Liver (tissue), 9 donors: Measurements from ENCODE around the gene SMC4. TPM values are rescaled to one million over a fixed set of nuclear protein-coding genes. Genes with fewer than 3 reads are reported as not detected.

ENCODE experiments used
- DNase-seq: peaks from one replicate; pipeline ENCODE4 v3.0.0-alpha.2; 2017; ENCODE audit warnings: low spot score
- H3K27ac ChIP-seq, 2 donors: one replicate each; pipeline ENCODE4 v1.7.0; 2013; ENCODE audit warnings: inconsistent platforms in 2 of 2, low read length in 2 of 2, control low read depth in 1 of 2, low read depth in 1 of 2, mild to moderate bottlenecking in 1 of 2
- H3K27me3 ChIP-seq, 4 donors: one replicate each; pipeline versions ENCODE4 v1.6.1 to v1.7.0; 2013; ENCODE audit warnings: low read length in 3 of 4, inconsistent platforms in 1 of 4, mild to moderate bottlenecking in 1 of 4, moderate library complexity in 1 of 4; ENCODE audit not compliant: control insufficient read depth in 4 of 4, insufficient read depth in 4 of 4
- H3K36me3 ChIP-seq, 4 donors: one replicate each; pipeline versions ENCODE4 v1.6.1 to v1.7.0; 2013; ENCODE audit warnings: low read length in 3 of 4, mild to moderate bottlenecking in 3 of 4, low read depth in 1 of 4, moderate library complexity in 1 of 4; ENCODE audit not compliant: control insufficient read depth in 4 of 4, insufficient read depth in 3 of 4
- H3K4me1 ChIP-seq, 4 donors: one replicate each; pipeline versions ENCODE4 v1.6.1 to v1.7.0; 2013; ENCODE audit warnings: low read length in 3 of 4, mild to moderate bottlenecking in 3 of 4, moderate library complexity in 1 of 4; ENCODE audit not compliant: control insufficient read depth in 4 of 4, insufficient read depth in 4 of 4
- H3K4me3 ChIP-seq, 3 donors: one replicate each; pipeline versions ENCODE4 v1.6.1 to v1.7.0; 2013; ENCODE audit warnings: low read length in 3 of 3, control low read depth in 1 of 3, low read depth in 1 of 3, mild to moderate bottlenecking in 1 of 3
- H3K9ac ChIP-seq, 2 donors: one replicate each; pipeline ENCODE4 v1.7.0; 2013; ENCODE audit warnings: low read length in 2 of 2, mild to moderate bottlenecking in 2 of 2, moderate library complexity in 2 of 2, control low read depth in 1 of 2, low read depth in 1 of 2
- H3K9me3 ChIP-seq, 4 donors: one replicate each; pipeline versions ENCODE4 v1.6.1 to v1.7.0; 2013; ENCODE audit warnings: low read length in 3 of 4; ENCODE audit not compliant: control insufficient read depth in 4 of 4
- EGR1 ChIP-seq, 2 donors: IDR thresholded peaks; 2 replicates each; pipeline ENCODE4 v1.6.1; 2016 to 2018; ENCODE audit warnings: antibody characterized with exemption in 2 of 2, low read depth in 2 of 2
- FOXA1 ChIP-seq: IDR thresholded peaks from 2 replicates; pipeline ENCODE4 v1.6.1; 2016; ENCODE audit warnings: antibody characterized with exemption
- FOXA2 ChIP-seq: IDR thresholded peaks from 2 replicates; pipeline ENCODE4 v1.6.1; 2016; ENCODE audit warnings: antibody characterized with exemption
- GABPA ChIP-seq, 2 donors: IDR thresholded peaks in 1 of 2; conservative IDR thresholded peaks in 1 of 2; 2 replicates each; pipeline ENCODE4 v1.6.1; 2016; ENCODE audit warnings: antibody characterized with exemption in 2 of 2, mild to moderate bottlenecking in 1 of 2, moderate library complexity in 1 of 2
- HNF4A ChIP-seq, 2 donors: conservative IDR thresholded peaks; 2 replicates each; pipeline ENCODE4 v1.6.1; 2016; ENCODE audit warnings: antibody characterized with exemption in 2 of 2, mild to moderate bottlenecking in 2 of 2
- HNF4G ChIP-seq: IDR thresholded peaks from 2 replicates; pipeline ENCODE4 v1.6.1; 2016; ENCODE audit warnings: antibody characterized with exemption
- JUND ChIP-seq, 2 donors: IDR thresholded peaks; 2 replicates each; pipeline ENCODE4 v1.6.1; 2016; ENCODE audit warnings: antibody characterized with exemption in 2 of 2
- NR2F2 ChIP-seq: IDR thresholded peaks from 2 replicates; pipeline ENCODE4 v1.6.1; 2016; ENCODE audit warnings: antibody characterized with exemption
- RAD21 ChIP-seq, 2 donors: IDR thresholded peaks; 2 replicates each; pipeline ENCODE4 v1.6.1; 2016; ENCODE audit warnings: antibody characterized with exemption in 2 of 2, mild to moderate bottlenecking in 2 of 2
- RXRA ChIP-seq, 2 donors: IDR thresholded peaks; 2 replicates each; pipeline ENCODE4 v1.6.1; 2017 to 2018; ENCODE audit warnings: antibody characterized with exemption in 2 of 2, mild to moderate bottlenecking in 1 of 2
- SP1 ChIP-seq: IDR thresholded peaks from 2 replicates; pipeline ENCODE4 v1.6.1; 2018; ENCODE audit warnings: antibody characterized with exemption, mild to moderate bottlenecking
- TAF1 ChIP-seq: conservative IDR thresholded peaks from 2 replicates; pipeline ENCODE4 v1.6.1; 2016; ENCODE audit warnings: antibody characterized with exemption, mild to moderate bottlenecking
- YY1 ChIP-seq: IDR thresholded peaks from 2 replicates; pipeline ENCODE4 v1.6.1; 2016; ENCODE audit warnings: antibody characterized with exemption, mild to moderate bottlenecking
- WGBS: extraction: QIAGEN DNeasy Blood & Tissue Kit; methylation state at CpG from one replicate; pipeline ENCODE4 v1.1.7; 2013; 5-methylcytosine and 5-hydroxymethylcytosine counted together
- polyA plus RNA-seq, 2 donors: library from polyadenylated mRNA; stranded (reverse) in 1 of 2; unstranded in 1 of 2; fragments of 200-250 nt in 1 of 2; fragments of >200 nt in 1 of 2; fragmentation: Nextera tagmentation in 1 of 2; extraction: Ambion mirVana in 1 of 2; gene quantifications; one replicate each; pipeline versions ENCODE4 v1.2.1 to v1.2.3, GENCODE V29; 2013 to 2015
- total RNA-seq, 2 donors: library from RNA; depleted of rRNA; stranded (reverse); fragments of >200 nt; gene quantifications; one replicate each; pipeline ENCODE4 v1.2.3, GENCODE V29; 2014
- TF ChIP-seq, protein P1 (sequence below): IDR thresholded peaks from 2 replicates; pipeline ENCODE4 v1.6.1; 2016; ENCODE audit warnings: antibody characterized with exemption
- TF ChIP-seq, protein P2 (sequence below): IDR thresholded peaks from 2 replicates; pipeline ENCODE4 v1.6.1; 2016; ENCODE audit warnings: antibody characterized with exemption
- TF ChIP-seq, protein P3 (sequence below): IDR thresholded peaks from 2 replicates; pipeline ENCODE4 v1.6.1; 2016; ENCODE audit warnings: antibody characterized with exemption, mild to moderate bottlenecking
- donor health status: healthy.
- donor health status: healthy.
- donor health status: healthy.
- donor health status: healthy.
- donor health status: healthy.

SMC4 gene
- total and polyA plus RNA-seq, 4 donors, result 6.7 to 161 (median 17.1) TPM

DNA sequence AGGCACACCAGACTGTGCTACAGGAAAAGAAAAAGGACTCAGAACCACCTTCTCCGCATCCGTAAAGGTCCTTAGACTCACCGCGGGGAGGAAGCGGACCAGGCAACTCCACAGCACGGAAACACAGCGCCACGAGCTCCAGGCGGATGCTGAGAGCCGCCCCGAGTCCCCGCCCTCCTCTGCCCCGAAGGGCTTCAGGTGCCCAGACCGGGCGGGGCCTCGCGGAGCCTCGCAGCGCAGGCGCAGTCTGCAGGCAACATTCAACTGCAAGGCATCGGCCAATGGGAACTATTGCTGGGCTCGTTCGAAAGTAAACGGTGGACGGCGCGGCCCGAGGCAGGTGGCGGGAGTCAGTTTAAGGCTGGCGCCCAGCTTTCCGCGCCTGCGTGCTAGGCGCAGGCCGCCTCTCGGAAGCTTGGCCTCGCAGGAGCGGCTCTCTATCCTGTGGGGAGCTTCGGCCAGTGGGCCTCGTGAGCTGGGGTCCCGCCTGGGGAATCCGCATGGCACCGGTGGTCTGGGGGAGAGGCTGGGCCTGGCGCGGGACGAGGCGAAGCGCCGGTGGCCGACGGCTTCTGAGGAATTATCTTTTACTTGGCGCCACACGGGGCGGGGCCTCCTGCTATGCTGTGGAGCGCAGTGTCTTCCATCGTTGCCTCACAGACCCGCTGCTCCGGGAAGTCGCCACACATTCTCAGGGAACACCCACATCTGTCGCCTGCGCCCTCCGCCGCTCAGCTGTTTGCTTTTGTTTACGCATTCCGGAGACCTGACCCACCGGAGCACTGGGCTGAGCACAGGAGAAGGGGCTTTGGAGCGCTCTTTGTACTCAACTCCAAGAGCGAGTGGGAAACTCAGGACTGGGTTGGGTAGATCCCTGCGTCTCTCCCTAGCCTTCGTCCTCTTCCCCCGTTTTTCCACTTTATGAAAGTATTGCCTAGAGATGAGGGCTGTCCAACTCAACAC is 50.5 kb downstream of the SMC4 start, which contains the start of gene TRIM59:
Gene TRIM59 (minus strand): TSS at position 151 of the 963 bp plus-strand sequence. CDS start 10,603 bp downstream, outside the sequence.
- Histone ChIP-seq H3K4me3 (peak within 1 kb of the TSS; percentile 47 to 75 (median 52)), H3K36me3 (no peaks in the 10 kb centered on the region)
- WGBS, result 18% methylated on average over 71 of the region's 71 CpGs

DNA sequence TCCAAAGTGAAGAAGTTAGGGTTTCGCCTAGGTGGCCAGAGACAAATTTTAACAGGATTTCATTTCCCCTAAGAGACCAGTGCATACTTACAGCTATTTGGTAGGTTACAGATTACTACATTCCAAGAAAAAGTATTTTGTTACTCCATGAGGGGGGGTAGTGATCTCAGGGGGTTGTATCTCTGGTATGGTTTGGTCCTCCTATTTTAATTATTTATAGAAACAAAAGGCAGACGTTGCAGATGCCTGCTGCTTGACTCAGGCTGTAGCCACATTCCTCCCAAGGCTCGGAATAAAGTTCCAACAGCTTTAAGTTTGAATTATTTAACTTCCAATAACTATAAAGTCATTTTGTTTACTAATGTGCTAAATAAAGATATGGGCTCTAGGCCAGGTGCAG is 51.4 kb downstream of the SMC4 start:
- Histone ChIP-seq H3K9me3 (peaks cover 0 to 1% (median 0%) of the 10 kb centered on the region in 4 donors), H3K36me3 (no peaks in the 10 kb centered on the region), H3K27me3 (peaks cover 0 to 2% (median 0%) of the 10 kb centered on the region in 4 donors), H3K9ac (no peak overlapping the region), H3K4me1 (peaks cover 2 to 9% (median 5%) of the 10 kb centered on the region in 4 donors), H3K27ac (no peak overlapping the region), H3K4me3 (no peak overlapping the region)
- no peak for DNase-seq
- TF ChIP-seq YY1 (no peak), TAF1 (no peak), FOXA1 (no peak), HNF4G (no peak), FOXA2 (no peak), GABPA (IDR thresholded peaks at IDR 0.05 in 1 of 2, conservative IDR thresholded peaks at IDR 0.05 in 1 of 2) (no peak), JUND (IDR thresholded peaks at IDR 0.05) (no peak)
- TF ChIP-seq, protein P1, sequence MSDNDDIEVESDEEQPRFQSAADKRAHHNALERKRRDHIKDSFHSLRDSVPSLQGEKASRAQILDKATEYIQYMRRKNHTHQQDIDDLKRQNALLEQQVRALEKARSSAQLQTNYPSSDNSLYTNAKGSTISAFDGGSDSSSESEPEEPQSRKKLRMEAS, result no peak
- TF ChIP-seq, protein P2, sequence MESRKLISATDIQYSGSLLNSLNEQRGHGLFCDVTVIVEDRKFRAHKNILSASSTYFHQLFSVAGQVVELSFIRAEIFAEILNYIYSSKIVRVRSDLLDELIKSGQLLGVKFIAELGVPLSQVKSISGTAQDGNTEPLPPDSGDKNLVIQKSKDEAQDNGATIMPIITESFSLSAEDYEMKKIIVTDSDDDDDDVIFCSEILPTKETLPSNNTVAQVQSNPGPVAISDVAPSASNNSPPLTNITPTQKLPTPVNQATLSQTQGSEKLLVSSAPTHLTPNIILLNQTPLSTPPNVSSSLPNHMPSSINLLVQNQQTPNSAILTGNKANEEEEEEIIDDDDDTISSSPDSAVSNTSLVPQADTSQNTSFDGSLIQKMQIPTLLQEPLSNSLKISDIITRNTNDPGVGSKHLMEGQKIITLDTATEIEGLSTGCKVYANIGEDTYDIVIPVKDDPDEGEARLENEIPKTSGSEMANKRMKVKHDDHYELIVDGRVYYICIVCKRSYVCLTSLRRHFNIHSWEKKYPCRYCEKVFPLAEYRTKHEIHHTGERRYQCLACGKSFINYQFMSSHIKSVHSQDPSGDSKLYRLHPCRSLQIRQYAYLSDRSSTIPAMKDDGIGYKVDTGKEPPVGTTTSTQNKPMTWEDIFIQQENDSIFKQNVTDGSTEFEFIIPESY, result no peak
- WGBS, result 89% methylated on average over 3 of the region's 3 CpGs

More for the DNA sequence above, 50.5 kb downstream of the SMC4 start, which contains the start of gene TRIM59:
- Histone ChIP-seq H3K27me3 (peaks cover 0 to 2% (median 0%) of the 10 kb centered on the region in 4 donors), H3K9me3 (peaks cover 0 to 1% (median 0%) of the 10 kb centered on the region in 4 donors), H3K9ac (no peak within 1 kb of the TSS), H3K4me1 (peaks cover 2 to 9% (median 5%) of the 10 kb centered on the region in 4 donors), H3K27ac (peak within 1 kb of the TSS in 1 of 2 donors; percentile 47)
- peak; percentile 7 for TF ChIP-seq SP1
- peak; percentile 12 for TF ChIP-seq YY1
- no peak for TF ChIP-seq GABPA (IDR thresholded peaks at IDR 0.05 in 1 of 2, conservative IDR thresholded peaks at IDR 0.05 in 1 of 2)
- TF ChIP-seq, protein P1, result peak; percentile 95
- DNase-seq, result peak; percentile 95

DNA sequence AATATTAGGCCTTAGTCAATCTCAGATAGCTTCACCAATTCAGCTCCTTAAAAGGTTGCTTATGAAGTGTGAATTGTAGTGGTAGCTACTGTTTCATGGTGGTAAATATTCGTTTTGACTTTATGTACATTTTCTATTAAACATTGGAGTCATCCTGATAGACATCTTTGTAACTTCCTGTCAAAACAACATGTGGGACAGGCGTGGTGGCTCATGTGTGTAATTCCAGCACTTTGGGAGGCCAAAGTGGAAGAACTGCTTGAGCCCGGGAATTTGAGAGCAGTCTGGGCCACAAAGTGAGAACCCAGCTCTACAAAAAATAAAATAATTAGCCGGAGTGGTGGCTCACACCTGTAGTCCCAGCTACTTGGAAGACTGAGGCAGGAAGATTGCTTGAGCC is 52.2 kb downstream of the SMC4 start:
- Histone ChIP-seq H3K4me3 (no peak overlapping the region), H3K9ac (no peak overlapping the region)
- TF ChIP-seq FOXA1, result no peak
- TF ChIP-seq, protein P3, sequence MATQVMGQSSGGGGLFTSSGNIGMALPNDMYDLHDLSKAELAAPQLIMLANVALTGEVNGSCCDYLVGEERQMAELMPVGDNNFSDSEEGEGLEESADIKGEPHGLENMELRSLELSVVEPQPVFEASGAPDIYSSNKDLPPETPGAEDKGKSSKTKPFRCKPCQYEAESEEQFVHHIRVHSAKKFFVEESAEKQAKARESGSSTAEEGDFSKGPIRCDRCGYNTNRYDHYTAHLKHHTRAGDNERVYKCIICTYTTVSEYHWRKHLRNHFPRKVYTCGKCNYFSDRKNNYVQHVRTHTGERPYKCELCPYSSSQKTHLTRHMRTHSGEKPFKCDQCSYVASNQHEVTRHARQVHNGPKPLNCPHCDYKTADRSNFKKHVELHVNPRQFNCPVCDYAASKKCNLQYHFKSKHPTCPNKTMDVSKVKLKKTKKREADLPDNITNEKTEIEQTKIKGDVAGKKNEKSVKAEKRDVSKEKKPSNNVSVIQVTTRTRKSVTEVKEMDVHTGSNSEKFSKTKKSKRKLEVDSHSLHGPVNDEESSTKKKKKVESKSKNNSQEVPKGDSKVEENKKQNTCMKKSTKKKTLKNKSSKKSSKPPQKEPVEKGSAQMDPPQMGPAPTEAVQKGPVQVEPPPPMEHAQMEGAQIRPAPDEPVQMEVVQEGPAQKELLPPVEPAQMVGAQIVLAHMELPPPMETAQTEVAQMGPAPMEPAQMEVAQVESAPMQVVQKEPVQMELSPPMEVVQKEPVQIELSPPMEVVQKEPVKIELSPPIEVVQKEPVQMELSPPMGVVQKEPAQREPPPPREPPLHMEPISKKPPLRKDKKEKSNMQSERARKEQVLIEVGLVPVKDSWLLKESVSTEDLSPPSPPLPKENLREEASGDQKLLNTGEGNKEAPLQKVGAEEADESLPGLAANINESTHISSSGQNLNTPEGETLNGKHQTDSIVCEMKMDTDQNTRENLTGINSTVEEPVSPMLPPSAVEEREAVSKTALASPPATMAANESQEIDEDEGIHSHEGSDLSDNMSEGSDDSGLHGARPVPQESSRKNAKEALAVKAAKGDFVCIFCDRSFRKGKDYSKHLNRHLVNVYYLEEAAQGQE, result no peak
- no peak for TF ChIP-seq JUND (IDR thresholded peaks at IDR 0.05)
- TF ChIP-seq GABPA (IDR thresholded peaks at IDR 0.05 in 1 of 2, conservative IDR thresholded peaks at IDR 0.05 in 1 of 2), result no peak
- no peak for TF ChIP-seq FOXA2
- TF ChIP-seq, protein P1, result no peak
- TF ChIP-seq TAF1, result no peak
- TF ChIP-seq EGR1 (IDR thresholded peaks at IDR 0.05; ENCODE audit: low read depth in 2 of 2), result no peak
- TF ChIP-seq HNF4A (conservative IDR thresholded peaks at IDR 0.05), result no peak
- TF ChIP-seq RAD21 (IDR thresholded peaks at IDR 0.05), result no peak
- no peak for TF ChIP-seq SP1
- TF ChIP-seq, protein P2, result no peak
- no peak for TF ChIP-seq NR2F2
- no peak for TF ChIP-seq YY1
- no peak for TF ChIP-seq RXRA (IDR thresholded peaks at IDR 0.05)

More for the DNA sequence above, 52.2 kb downstream of the SMC4 start:
- Histone ChIP-seq H3K36me3 (no peaks in the 10 kb centered on the region), H3K27ac (no peak overlapping the region), H3K27me3 (peaks cover 0 to 2% (median 0%) of the 10 kb centered on the region in 4 donors), H3K9me3 (peaks cover 0 to 1% (median 0%) of the 10 kb centered on the region in 4 donors), H3K4me1 (peaks cover 2 to 9% (median 5%) of the 10 kb centered on the region in 4 donors)
- DNase-seq, result no peak
- WGBS, result 88% methylated on average over 4 of the region's 4 CpGs
